Cardiac muscle cell (in vitro differentiated cells and primary cell): ENCODE results near the gene BLOC1S4. TPM values are rescaled to one million over a fixed set of nuclear protein-coding genes. Genes with fewer than 3 reads are reported as not detected.

Source experiments
- DNase-seq, 2 donors: peaks; one replicate each; pipeline versions ENCODE4 v3.0.0 to v3.0.0-alpha.2; 2010 to 2017; ENCODE audit warnings: low read depth in 1 of 2, low spot score in 1 of 2
- H3K27ac ChIP-seq: fragments of 200-600 bp; sonication (generic); 2 replicates; pipeline ENCODE4 v1.5.1; 2016
- H3K27me3 ChIP-seq: fragments of 200-600 bp; sonication (generic); 2 replicates; pipeline ENCODE4 v1.6.0; 2016; ENCODE audit warnings: control low read depth
- H3K36me3 ChIP-seq: fragments of 200-600 bp; sonication (generic); 2 replicates; pipeline ENCODE4 v1.5.1; 2016; ENCODE audit warnings: control low read depth
- H3K4me1 ChIP-seq: fragments of 200-600 bp; sonication (generic); 2 replicates; pipeline ENCODE4 v1.8.1; 2017; ENCODE audit warnings: low read depth, mild to moderate bottlenecking, mixed run types
- H3K4me3 ChIP-seq: fragments of 200-600 bp; sonication (generic); 2 replicates; pipeline ENCODE4 v1.5.1; 2016; ENCODE audit warnings: mild to moderate bottlenecking
- H3K9me3 ChIP-seq: fragments of 200-600 bp; sonication (generic); 2 replicates; pipeline ENCODE4 v1.5.1; 2017; ENCODE audit warnings: low read depth, mild to moderate bottlenecking, control low read depth
- CTCF ChIP-seq: IDR thresholded peaks from 2 replicates; pipeline ENCODE4 v1.5.1; 2012; ENCODE audit warnings: low read depth, mild to moderate bottlenecking, low read length
- polyA plus RNA-seq: library from polyadenylated mRNA; unstranded; fragments of >200 nt; fragmentation: Nextera tagmentation; extraction: Ambion mirVana; gene quantifications from 2 replicates; pipeline ENCODE4 v1.2.1, GENCODE V29; 2016
- total RNA-seq: library from RNA; depleted of rRNA; stranded (reverse); fragments of >200 nt; gene quantifications from 2 replicates; pipeline ENCODE4 v1.2.3, GENCODE V29; 2016

Gene BLOC1S4
- total and polyA plus RNA-seq, 2 experiments from 2014 or later, result 48.9 to 53.5 TPM

GRCh38 chr4:6695660-6696610 lies 20.0 kb upstream of the BLOC1S4 start:
- H3K27ac ChIP-seq, result no peak overlapping the region
- DNase-seq, result no peak

GRCh38 chr4:6696611-6697010 lies 19.4 kb upstream of the BLOC1S4 start:
- Histone ChIP-seq H3K4me1 (no peaks in the 10 kb centered on the region), H3K27me3 (no peaks in the 10 kb centered on the region), H3K4me3 (no peak overlapping the region), H3K36me3 (no peaks in the 10 kb centered on the region), H3K27ac (no peak overlapping the region), H3K9me3 (no peaks in the 10 kb centered on the region)
- no peak for TF ChIP-seq CTCF
- no peak for DNase-seq

More at GRCh38 chr4:6695660-6696610, 20.0 kb upstream of the BLOC1S4 start:
- no peak for TF ChIP-seq CTCF
- Histone ChIP-seq H3K9me3 (no peaks in the 10 kb centered on the region), H3K4me3 (no peak overlapping the region), H3K36me3 (no peaks in the 10 kb centered on the region), H3K27me3 (no peaks in the 10 kb centered on the region), H3K4me1 (no peaks in the 10 kb centered on the region)

GRCh38 chr4:6697131-6697530 lies 18.8 kb upstream of the BLOC1S4 start:
- H3K27me3 ChIP-seq, result no peaks in the 10 kb centered on the region
- no peaks in the 10 kb centered on the region for H3K36me3 ChIP-seq
- H3K4me3 ChIP-seq, result no peak overlapping the region
- DNase-seq, result no peak
- H3K27ac ChIP-seq, result no peak overlapping the region
- H3K9me3 ChIP-seq, result no peaks in the 10 kb centered on the region
- TF ChIP-seq CTCF, result no peak
- no peaks in the 10 kb centered on the region for H3K4me1 ChIP-seq

GRCh38 chr4:6699388-6699787 lies 16.6 kb upstream of the BLOC1S4 start:
- DNase-seq, result no peak
- Histone ChIP-seq H3K4me3 (no peak overlapping the region), H3K27me3 (no peaks in the 10 kb centered on the region), H3K4me1 (no peaks in the 10 kb centered on the region), H3K27ac (no peak overlapping the region), H3K9me3 (no peaks in the 10 kb centered on the region), H3K36me3 (no peaks in the 10 kb centered on the region)
- no peak for TF ChIP-seq CTCF

- Histone ChIP-seq H3K36me3 (no peaks in the 10 kb centered on the region), H3K9me3 (no peaks in the 10 kb centered on the region), H3K4me1 (no peaks in the 10 kb centered on the region), H3K27me3 (no peaks in the 10 kb centered on the region), H3K27ac (no peak overlapping the region), H3K4me3 (no peak overlapping the region)
- no peak for DNase-seq
- no peak for TF ChIP-seq CTCF
These were observed 16.1 kb upstream of the BLOC1S4 start for GRCh38 chr4:6699903-6700302.
